ENCODE data around the gene VWC2L. TPM values are rescaled to one million over a fixed set of nuclear protein-coding genes. Genes with fewer than 3 reads are reported as not detected.

VWC2L gene
- total and polyA plus RNA-seq, 10 of the 15 experiments (the other 5 are each of a cell fraction or from before 2014, with no cell fraction given) = not detected

DNA sequence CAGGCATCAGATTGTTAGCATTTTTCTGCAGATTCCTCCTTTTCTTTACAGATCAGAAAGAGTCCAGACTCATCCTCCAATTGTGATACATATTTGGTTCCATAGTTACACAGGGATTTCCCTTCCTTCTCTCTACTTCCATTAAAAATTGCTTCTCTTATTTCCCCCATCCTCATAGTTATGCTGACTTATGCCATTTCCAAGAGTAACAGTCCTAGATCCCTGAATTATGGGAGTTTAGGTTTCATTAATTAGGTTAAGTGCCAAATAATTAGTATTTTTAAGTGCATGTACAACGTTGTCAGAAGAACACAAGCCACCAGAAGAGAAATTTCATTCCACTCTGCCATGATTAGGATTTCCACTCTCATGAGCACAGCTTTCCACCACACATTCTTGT lies 200.2 kb downstream of the VWC2L start (continued):
- no peak for TF ChIP-seq ASH2L (IDR thresholded peaks at IDR 0.05; ENCODE audit: borderline replicate concordance, low read depth)

DNA sequence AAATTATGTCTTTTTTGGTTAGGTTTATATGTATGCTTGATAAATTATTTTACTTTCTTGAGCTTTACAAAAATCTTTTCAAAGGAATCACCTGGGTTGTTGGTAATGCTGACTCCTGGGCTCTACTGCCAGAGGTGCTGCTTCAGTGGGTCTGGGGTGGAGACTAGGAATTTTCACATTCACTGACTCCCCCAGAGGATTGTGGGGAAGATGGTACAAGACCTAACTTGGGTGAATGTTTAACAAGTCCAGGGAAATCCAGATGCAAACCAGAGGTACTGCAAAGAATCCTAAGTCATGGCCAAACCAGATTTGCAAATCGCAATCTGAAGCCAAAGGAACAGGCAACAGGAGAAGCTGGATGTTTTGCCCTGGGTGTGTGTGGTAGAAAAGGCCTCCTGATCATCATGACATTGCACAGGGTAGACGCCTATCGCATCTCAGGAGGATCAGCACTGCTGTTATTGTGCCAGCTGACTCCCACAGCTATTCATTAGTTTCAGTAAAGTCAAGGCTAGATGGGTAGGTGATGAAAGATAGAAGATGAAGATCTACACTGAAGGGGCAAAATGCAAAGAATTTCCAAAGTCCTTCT lies 213.4 kb downstream of the VWC2L start:
- Histone ChIP-seq H3K4me3 (no peak overlapping the region), H3K27ac (ENCODE audit: control insufficient read depth, insufficient read depth) (no peak overlapping the region), H3K9ac (ENCODE audit: control insufficient read depth, insufficient read depth, low read length) (no peak overlapping the region), H2AFZ (ENCODE audit: control insufficient read depth, low read depth, low read length) (no peak overlapping the region), H3K9me3 (replicated peaks; ENCODE audit: control insufficient read depth, insufficient read depth, low read length) (no peaks in the 10 kb centered on the region), H3K27me3 (replicated peaks in 1 of 2; ENCODE audit: control insufficient read depth in 2 of 2, insufficient read depth in 2 of 2, low read length in 1 of 2) (no peaks in the 10 kb centered on the region; a peak in 1 of 4 replicates), H3K4me2 (ENCODE audit: control insufficient read depth, insufficient read depth) (no peak overlapping the region), H3K79me2 (ENCODE audit: control insufficient read depth, insufficient read depth, low read length) (no peaks in the 10 kb centered on the region), H3K4me1 (ENCODE audit: control insufficient read depth, insufficient read depth, low read length) (no peaks in the 10 kb centered on the region), H3K36me3 (ENCODE audit: control insufficient read depth in 2 of 2, insufficient read depth in 2 of 2, low read length in 1 of 2) (no peaks in the 10 kb centered on the region), H4K20me1 (ENCODE audit: control insufficient read depth, insufficient read depth) (no peaks in the 10 kb centered on the region)
- ATAC-seq (no peak), FAIRE-seq (no peak), DNase-seq (ENCODE audit: low read depth, low spot score) (no peak)
- intact Hi-C loops (cut with micrococcal nuclease; ENCODE audit: unreplicated experiment) = no loop called here
- SMC1A ChIA-PET (ENCODE audit: uncharacterized antibody, unreplicated experiment) = interaction anchor here (1.2 kb wide), 1 partner anchor 18 kb away, joined by 5 read pairs; no protein-coding TSS in a partner anchor
- RAD21 ChIA-PET (ENCODE audit: unreplicated experiment) = no interaction called here
- in situ Hi-C loops (cut with MboI) = no loop called here
- POLR2A ChIA-PET = interaction anchor here (0.6 kb wide), 1 partner anchor 188 kb away, joined by 5 read pairs; no protein-coding TSS in a partner anchor
- CTCF ChIA-PET = interaction anchor here (1.3 kb wide), 1 partner anchor 37 kb away, joined by 4 read pairs; no protein-coding TSS in a partner anchor
- 45% methylated on average over 3 of the region's 3 CpGs for WGBS (ENCODE audit: insufficient coverage, insufficient replicate concordance, low lambda C conversion rate, missing lambda C conversion rate)
- BruUV-seq (replicated peaks) = no TSS peak
- TF ChIP-seq, protein P1, sequence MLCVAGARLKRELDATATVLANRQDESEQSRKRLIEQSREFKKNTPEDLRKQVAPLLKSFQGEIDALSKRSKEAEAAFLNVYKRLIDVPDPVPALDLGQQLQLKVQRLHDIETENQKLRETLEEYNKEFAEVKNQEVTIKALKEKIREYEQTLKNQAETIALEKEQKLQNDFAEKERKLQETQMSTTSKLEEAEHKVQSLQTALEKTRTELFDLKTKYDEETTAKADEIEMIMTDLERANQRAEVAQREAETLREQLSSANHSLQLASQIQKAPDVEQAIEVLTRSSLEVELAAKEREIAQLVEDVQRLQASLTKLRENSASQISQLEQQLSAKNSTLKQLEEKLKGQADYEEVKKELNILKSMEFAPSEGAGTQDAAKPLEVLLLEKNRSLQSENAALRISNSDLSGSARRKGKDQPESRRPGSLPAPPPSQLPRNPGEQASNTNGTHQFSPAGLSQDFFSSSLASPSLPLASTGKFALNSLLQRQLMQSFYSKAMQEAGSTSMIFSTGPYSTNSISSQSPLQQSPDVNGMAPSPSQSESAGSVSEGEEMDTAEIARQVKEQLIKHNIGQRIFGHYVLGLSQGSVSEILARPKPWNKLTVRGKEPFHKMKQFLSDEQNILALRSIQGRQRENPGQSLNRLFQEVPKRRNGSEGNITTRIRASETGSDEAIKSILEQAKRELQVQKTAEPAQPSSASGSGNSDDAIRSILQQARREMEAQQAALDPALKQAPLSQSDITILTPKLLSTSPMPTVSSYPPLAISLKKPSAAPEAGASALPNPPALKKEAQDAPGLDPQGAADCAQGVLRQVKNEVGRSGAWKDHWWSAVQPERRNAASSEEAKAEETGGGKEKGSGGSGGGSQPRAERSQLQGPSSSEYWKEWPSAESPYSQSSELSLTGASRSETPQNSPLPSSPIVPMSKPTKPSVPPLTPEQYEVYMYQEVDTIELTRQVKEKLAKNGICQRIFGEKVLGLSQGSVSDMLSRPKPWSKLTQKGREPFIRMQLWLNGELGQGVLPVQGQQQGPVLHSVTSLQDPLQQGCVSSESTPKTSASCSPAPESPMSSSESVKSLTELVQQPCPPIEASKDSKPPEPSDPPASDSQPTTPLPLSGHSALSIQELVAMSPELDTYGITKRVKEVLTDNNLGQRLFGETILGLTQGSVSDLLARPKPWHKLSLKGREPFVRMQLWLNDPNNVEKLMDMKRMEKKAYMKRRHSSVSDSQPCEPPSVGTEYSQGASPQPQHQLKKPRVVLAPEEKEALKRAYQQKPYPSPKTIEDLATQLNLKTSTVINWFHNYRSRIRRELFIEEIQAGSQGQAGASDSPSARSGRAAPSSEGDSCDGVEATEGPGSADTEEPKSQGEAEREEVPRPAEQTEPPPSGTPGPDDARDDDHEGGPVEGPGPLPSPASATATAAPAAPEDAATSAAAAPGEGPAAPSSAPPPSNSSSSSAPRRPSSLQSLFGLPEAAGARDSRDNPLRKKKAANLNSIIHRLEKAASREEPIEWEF (IDR thresholded peaks at IDR 0.05; ENCODE audit: insufficient replicate concordance, low read depth, low read length) = no peak
- TF ChIP-seq CEBPB (IDR thresholded peaks at IDR 0.05; ENCODE audit: borderline replicate concordance in 1 of 2, low read depth in 2 of 2, low read length in 2 of 2) (no peak), ZNF622 (IDR thresholded peaks at IDR 0.05) (no peak), TCF7 (IDR thresholded peaks at IDR 0.05; ENCODE audit: borderline replicate concordance) (no peak), HDAC2 (IDR thresholded peaks at IDR 0.05) (no peak), SP1 (IDR thresholded peaks at IDR 0.05; ENCODE audit: low read depth, low read length) (no peak), ATF7 (IDR thresholded peaks at IDR 0.05; ENCODE audit: low read depth) (no peak), ZNF274 (IDR thresholded peaks at IDR 0.05; ENCODE audit: insufficient read depth, insufficient read length) (no peak)
- TF ChIP-seq, protein P2, sequence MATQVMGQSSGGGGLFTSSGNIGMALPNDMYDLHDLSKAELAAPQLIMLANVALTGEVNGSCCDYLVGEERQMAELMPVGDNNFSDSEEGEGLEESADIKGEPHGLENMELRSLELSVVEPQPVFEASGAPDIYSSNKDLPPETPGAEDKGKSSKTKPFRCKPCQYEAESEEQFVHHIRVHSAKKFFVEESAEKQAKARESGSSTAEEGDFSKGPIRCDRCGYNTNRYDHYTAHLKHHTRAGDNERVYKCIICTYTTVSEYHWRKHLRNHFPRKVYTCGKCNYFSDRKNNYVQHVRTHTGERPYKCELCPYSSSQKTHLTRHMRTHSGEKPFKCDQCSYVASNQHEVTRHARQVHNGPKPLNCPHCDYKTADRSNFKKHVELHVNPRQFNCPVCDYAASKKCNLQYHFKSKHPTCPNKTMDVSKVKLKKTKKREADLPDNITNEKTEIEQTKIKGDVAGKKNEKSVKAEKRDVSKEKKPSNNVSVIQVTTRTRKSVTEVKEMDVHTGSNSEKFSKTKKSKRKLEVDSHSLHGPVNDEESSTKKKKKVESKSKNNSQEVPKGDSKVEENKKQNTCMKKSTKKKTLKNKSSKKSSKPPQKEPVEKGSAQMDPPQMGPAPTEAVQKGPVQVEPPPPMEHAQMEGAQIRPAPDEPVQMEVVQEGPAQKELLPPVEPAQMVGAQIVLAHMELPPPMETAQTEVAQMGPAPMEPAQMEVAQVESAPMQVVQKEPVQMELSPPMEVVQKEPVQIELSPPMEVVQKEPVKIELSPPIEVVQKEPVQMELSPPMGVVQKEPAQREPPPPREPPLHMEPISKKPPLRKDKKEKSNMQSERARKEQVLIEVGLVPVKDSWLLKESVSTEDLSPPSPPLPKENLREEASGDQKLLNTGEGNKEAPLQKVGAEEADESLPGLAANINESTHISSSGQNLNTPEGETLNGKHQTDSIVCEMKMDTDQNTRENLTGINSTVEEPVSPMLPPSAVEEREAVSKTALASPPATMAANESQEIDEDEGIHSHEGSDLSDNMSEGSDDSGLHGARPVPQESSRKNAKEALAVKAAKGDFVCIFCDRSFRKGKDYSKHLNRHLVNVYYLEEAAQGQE (IDR thresholded peaks at IDR 0.05; ENCODE audit: low read depth, low read length) = no peak
- TF ChIP-seq, protein P3, sequence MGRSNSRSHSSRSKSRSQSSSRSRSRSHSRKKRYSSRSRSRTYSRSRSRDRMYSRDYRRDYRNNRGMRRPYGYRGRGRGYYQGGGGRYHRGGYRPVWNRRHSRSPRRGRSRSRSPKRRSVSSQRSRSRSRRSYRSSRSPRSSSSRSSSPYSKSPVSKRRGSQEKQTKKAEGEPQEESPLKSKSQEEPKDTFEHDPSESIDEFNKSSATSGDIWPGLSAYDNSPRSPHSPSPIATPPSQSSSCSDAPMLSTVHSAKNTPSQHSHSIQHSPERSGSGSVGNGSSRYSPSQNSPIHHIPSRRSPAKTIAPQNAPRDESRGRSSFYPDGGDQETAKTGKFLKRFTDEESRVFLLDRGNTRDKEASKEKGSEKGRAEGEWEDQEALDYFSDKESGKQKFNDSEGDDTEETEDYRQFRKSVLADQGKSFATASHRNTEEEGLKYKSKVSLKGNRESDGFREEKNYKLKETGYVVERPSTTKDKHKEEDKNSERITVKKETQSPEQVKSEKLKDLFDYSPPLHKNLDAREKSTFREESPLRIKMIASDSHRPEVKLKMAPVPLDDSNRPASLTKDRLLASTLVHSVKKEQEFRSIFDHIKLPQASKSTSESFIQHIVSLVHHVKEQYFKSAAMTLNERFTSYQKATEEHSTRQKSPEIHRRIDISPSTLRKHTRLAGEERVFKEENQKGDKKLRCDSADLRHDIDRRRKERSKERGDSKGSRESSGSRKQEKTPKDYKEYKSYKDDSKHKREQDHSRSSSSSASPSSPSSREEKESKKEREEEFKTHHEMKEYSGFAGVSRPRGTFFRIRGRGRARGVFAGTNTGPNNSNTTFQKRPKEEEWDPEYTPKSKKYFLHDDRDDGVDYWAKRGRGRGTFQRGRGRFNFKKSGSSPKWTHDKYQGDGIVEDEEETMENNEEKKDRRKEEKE (IDR thresholded peaks at IDR 0.05) = no peak
